ENCODE results near the gene SPO11. TPM values are rescaled to one million over a fixed set of nuclear protein-coding genes. Genes with fewer than 3 reads are reported as not detected.

Gene SPO11
- total and polyA plus RNA-seq, 2 donors (not counting 1 experiment from before 2014, with no cell fraction given), result not detected

DNA sequence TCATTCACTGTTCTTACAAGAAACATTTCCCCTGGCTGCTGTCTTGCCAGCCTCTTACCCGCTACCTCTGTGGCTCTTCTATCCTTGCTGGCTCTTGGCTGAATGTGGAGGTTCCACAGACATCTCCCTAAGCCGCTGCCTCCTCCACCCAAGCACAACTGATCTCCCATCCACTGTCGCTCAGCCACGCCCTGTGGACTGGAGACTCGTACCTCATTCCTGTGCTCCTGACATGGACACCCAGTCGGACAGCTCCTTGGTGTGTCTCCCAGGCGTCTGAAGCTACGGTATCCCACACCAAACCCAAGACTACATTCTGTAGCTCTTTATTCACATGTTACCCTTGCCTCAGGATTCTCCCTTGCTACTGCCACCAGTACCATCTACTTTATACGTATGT is 40.7 kb downstream of the SPO11 start:
- POLR2A ChIA-PET, result no interaction called here
- intact Hi-C loops (cut with micrococcal nuclease), result no loop called here
- peaks cover 7 to 88% of the 10 kb centered on the region in 2 experiments for H3K36me3 ChIP-seq (replicated peaks in 1 of 2; ENCODE audit: control extremely low read depth in 1 of 2, control insufficient read depth in 1 of 2, extremely low read depth in 1 of 2, insufficient read depth in 2 of 2, low read length in 1 of 2)

DNA sequence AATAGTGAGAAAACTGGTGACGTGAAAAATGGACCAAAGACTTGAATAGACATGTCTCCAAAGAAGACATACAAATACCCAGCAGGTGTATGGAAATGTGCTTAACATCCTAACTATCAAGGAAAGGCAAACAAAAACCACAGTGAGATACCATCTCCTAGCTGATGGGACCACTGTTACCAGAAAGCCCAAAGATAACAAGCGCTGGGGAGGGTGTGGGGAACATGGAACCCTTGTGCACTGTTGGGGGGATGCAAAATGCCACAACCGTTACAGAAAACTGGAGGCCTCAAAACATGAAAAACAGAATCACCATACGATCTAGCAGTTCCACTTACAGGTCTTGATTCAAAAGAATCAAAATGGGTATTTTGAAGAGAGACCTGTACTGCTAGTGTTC is 41.8 kb downstream of the SPO11 start:
- H4K20me1 ChIP-seq (ENCODE audit: control insufficient read depth, insufficient read depth, low read length, poor library complexity, severe bottlenecking), result no peaks in the 10 kb centered on the region
- no peak overlapping the region for H3K4me2 ChIP-seq (replicated peaks; ENCODE audit: low read depth, low read length, poor library complexity, severe bottlenecking)
- no peak overlapping the region for H3K4me3 Mint-ChIP-seq
- ATAC-seq (ENCODE audit: low read depth) (no peak), DNase-seq (no peak)
- no peak overlapping the region for H3K4me3 ChIP-seq (ENCODE audit: control extremely low read depth in 1 of 5, extremely low read depth in 1 of 5, insufficient read depth in 1 of 5, low read depth in 2 of 5, low read length in 4 of 5)
- no peaks in the 10 kb centered on the region for H3K27me3 ChIP-seq (replicated peaks in 1 of 4; ENCODE audit: control extremely low read depth in 1 of 4, control insufficient read depth in 3 of 4, insufficient read depth in 4 of 4, low read length in 3 of 4)
- no peaks in the 10 kb centered on the region for H3K9me3 ChIP-seq (ENCODE audit: control extremely low read depth in 1 of 3, control insufficient read depth in 2 of 3, insufficient read depth in 1 of 3, low read length in 2 of 3)
- no peaks in the 10 kb centered on the region for H3K27me3 Mint-ChIP-seq
- H3K9me3 Mint-ChIP-seq (ENCODE audit: insufficient read depth), result no peaks in the 10 kb centered on the region
- no peak overlapping the region for H3K9ac ChIP-seq (ENCODE audit: low read length)
- H3K4me1 ChIP-seq (ENCODE audit: control insufficient read depth in 2 of 2, insufficient read depth in 2 of 2, low read length in 2 of 2), result no peaks in the 10 kb centered on the region
- CTCF ChIA-PET, result no interaction called here
- H3K27ac ChIP-seq (ENCODE audit: low read length in 2 of 2), result no peak overlapping the region
- POLR2A ChIA-PET, result no interaction called here
- peaks cover 4 to 88% of the 10 kb centered on the region in 2 experiments for H3K36me3 ChIP-seq (replicated peaks in 1 of 2; ENCODE audit: control extremely low read depth in 1 of 2, control insufficient read depth in 1 of 2, extremely low read depth in 1 of 2, insufficient read depth in 2 of 2, low read length in 1 of 2)
- peaks cover 5% of the 10 kb centered on the region for H3K4me1 Mint-ChIP-seq
- H3K79me2 ChIP-seq (ENCODE audit: control insufficient read depth, insufficient read depth, low read length), result no peaks in the 10 kb centered on the region
- intact Hi-C loops (cut with micrococcal nuclease), result no loop called here
- no peak overlapping the region for H3K27ac Mint-ChIP-seq
- 100% methylated on average over 1 of the region's 4 CpGs for WGBS (ENCODE audit: insufficient coverage)
- no peak overlapping the region for H2AFZ ChIP-seq (ENCODE audit: insufficient read depth, low read depth, low read length, poor library complexity, severe bottlenecking)
- TF ChIP-seq, protein P1, sequence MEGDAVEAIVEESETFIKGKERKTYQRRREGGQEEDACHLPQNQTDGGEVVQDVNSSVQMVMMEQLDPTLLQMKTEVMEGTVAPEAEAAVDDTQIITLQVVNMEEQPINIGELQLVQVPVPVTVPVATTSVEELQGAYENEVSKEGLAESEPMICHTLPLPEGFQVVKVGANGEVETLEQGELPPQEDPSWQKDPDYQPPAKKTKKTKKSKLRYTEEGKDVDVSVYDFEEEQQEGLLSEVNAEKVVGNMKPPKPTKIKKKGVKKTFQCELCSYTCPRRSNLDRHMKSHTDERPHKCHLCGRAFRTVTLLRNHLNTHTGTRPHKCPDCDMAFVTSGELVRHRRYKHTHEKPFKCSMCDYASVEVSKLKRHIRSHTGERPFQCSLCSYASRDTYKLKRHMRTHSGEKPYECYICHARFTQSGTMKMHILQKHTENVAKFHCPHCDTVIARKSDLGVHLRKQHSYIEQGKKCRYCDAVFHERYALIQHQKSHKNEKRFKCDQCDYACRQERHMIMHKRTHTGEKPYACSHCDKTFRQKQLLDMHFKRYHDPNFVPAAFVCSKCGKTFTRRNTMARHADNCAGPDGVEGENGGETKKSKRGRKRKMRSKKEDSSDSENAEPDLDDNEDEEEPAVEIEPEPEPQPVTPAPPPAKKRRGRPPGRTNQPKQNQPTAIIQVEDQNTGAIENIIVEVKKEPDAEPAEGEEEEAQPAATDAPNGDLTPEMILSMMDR (IDR thresholded peaks at IDR 0.05), result no peak
- TF ChIP-seq EZH2 (IDR thresholded peaks at IDR 0.05; ENCODE audit: borderline replicate concordance, insufficient read depth, low read depth, low read length, poor library complexity, severe bottlenecking), result no peak

More for the DNA sequence above, 40.7 kb downstream of the SPO11 start:
- TF ChIP-seq EZH2 (IDR thresholded peaks at IDR 0.05; ENCODE audit: borderline replicate concordance, insufficient read depth, low read depth, low read length, poor library complexity, severe bottlenecking), result no peak
- TF ChIP-seq, protein P1 (IDR thresholded peaks at IDR 0.05), result no peak
- no peaks in the 10 kb centered on the region for H3K27me3 ChIP-seq (replicated peaks in 1 of 4; ENCODE audit: control extremely low read depth in 1 of 4, control insufficient read depth in 3 of 4, insufficient read depth in 4 of 4, low read length in 3 of 4)
- no peak overlapping the region for H3K4me3 Mint-ChIP-seq
- no peak overlapping the region for H3K27ac ChIP-seq (ENCODE audit: low read length in 2 of 2)
- no peaks in the 10 kb centered on the region for H4K20me1 ChIP-seq (ENCODE audit: control insufficient read depth, insufficient read depth, low read length, poor library complexity, severe bottlenecking)
- no peaks in the 10 kb centered on the region for H3K9me3 Mint-ChIP-seq (ENCODE audit: insufficient read depth)
- no peak overlapping the region for H2AFZ ChIP-seq (ENCODE audit: insufficient read depth, low read depth, low read length, poor library complexity, severe bottlenecking)
- no peak overlapping the region for H3K27ac Mint-ChIP-seq
- peaks cover 5% of the 10 kb centered on the region for H3K4me1 Mint-ChIP-seq
- no peaks in the 10 kb centered on the region for H3K9me3 ChIP-seq (ENCODE audit: control extremely low read depth in 1 of 3, control insufficient read depth in 2 of 3, insufficient read depth in 1 of 3, low read length in 2 of 3)
- no peak overlapping the region for H3K9ac ChIP-seq (ENCODE audit: low read length)
- no peaks in the 10 kb centered on the region for H3K27me3 Mint-ChIP-seq
- no peak overlapping the region for H3K4me3 ChIP-seq (ENCODE audit: control extremely low read depth in 1 of 5, extremely low read depth in 1 of 5, insufficient read depth in 1 of 5, low read depth in 2 of 5, low read length in 4 of 5)
- H3K4me1 ChIP-seq (ENCODE audit: control insufficient read depth in 2 of 2, insufficient read depth in 2 of 2, low read length in 2 of 2), result no peaks in the 10 kb centered on the region
- ATAC-seq (ENCODE audit: low read depth) (no peak), DNase-seq (no peak)
- H3K4me2 ChIP-seq (replicated peaks; ENCODE audit: low read depth, low read length, poor library complexity, severe bottlenecking), result no peak overlapping the region
- CTCF ChIA-PET, result interaction anchor here (1.2 kb wide), 1 partner anchor 809 kb away, joined by 3 read pairs; no protein-coding TSS in a partner anchor
- 100% methylated on average over 8 of the region's 9 CpGs for WGBS (ENCODE audit: insufficient coverage)
- no peaks in the 10 kb centered on the region for H3K79me2 ChIP-seq (ENCODE audit: control insufficient read depth, insufficient read depth, low read length)
